ENCODE results near the gene SEZ6L.

The SEZ6L gene

DNA sequence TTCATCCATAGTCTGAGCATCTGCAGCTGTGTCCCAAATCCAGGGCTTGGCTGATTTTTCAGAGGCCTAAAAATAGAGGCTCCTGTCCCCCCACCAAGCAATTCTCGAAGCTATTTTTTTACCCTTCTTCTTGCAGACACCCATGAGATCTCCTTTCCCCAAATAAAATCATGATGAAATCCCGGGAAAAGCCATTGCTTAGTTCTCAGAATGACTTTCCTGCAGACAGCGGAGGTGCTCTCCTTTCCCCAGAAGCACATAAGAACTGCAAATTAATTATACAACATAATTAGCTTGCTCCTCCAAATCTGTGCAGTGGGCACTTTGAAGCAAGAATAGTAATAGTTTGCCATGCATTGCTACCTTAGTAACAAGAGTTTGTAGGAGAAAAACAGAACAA is 176.2 kb downstream of the SEZ6L start:
- DNase-seq = no peak

DNA sequence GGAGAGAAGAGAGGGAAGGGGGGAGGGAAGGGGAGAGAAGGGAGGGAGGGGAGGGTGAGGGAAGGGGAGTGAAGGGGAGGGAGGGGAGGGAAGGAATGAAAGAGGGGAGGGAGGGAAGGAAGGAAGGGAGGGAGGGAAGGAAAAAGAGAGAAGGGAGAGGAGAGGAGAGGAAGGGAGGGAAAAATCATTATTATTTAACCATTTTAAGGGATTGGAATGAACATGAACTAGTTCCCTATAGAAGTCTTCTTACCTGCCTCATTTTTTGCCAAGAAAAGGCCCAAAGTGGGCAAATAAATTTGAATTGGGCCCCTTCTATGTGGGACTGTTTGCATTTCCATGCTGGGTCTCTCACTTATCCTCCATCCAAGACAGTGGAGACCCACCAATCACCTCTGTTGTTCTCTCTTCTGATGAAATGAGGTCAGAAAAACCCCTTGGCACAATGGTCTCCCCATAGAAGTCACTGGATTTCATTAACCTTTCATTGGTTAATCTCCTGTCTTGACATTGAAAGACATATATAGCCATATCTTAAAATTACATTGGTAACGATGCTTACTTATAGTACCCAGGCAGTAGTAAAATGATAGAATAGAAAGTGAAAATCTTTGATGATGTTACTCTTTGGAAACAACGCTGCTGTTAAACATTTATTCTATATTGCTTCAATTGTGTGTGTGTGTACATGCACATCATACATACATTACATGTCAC is 179.7 kb downstream of the SEZ6L start:
- DNase-seq = no peak

DNA sequence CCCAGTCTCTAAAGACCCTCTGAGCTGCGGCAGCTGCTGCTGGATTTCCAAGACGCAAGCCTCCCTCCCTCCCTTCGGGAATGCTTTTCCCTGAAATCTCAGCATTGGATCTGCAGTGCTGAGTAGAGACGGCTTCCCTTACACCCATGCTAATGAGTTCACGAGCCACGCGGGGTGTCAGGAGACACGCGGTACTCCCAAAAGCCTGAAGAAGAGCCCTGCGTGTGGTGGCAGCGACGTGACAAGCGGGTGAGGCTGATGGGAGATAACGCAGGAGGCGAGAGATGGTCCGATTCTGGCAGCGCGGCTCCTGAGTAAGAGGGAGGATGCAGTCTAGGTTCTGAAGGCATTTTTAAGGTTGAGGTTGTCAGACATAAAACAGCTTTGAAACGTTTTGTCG is 185.4 kb downstream of the SEZ6L start:
- DNase-seq = no peak

DNA sequence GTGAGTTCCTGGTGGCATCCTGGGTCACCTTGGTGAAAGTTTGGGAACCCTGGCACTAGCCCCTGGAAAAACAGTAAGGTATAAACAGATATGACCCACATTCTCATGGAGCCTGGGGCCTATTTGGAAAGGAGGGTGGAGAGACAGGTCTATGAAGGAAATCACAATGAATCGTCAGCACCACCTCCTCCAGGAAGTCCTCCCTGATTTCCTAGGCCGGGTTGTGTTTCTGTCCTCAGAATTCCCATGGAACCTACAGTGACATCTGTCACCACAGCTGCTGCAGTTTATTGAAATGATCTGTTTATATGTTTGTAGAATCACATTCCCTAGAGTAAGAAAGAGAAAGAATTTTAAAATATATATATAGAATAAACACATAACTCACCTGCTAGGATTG is 188.0 kb downstream of the SEZ6L start:
- DNase-seq = no peak

DNA sequence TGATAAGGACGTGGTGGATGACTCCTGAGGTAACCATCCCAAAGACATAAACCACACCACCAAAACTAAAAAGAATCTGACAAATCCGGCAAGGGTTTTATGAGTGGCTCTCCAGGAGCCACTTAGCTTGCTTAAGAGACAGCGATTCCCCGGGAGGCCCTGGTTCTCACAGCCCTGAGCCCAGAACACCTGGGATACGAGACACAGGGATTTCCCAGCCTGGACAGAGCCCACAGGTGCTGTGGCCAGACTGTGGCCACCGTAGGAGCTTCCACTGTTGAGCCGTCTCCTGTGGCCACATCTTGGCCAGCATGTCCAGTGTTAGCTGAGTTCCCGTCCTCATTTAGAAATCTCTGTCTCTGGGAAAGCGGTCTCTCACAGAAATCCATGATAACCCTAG is 188.6 kb downstream of the SEZ6L start:
- DNase-seq = no peak

DNA sequence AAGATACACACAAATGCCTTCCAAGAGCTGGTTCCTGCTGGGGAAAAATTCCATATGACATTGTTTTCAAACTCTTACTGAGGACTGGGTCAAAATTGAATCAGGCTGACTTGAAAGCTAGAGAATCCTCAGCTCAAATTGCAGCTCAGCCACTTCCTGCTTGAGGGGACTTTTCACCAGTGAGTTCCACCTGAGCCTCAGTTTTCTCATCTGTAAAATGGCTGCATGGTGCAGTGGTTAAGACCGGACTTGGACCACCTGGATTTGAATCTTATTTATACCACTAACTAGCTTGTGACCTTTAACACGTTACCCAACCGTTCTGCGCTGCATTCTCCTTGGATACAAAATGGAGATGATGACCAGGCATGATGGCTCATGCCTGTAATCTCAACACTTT is 189.9 kb downstream of the SEZ6L start:
- DNase-seq = no peak

DNA sequence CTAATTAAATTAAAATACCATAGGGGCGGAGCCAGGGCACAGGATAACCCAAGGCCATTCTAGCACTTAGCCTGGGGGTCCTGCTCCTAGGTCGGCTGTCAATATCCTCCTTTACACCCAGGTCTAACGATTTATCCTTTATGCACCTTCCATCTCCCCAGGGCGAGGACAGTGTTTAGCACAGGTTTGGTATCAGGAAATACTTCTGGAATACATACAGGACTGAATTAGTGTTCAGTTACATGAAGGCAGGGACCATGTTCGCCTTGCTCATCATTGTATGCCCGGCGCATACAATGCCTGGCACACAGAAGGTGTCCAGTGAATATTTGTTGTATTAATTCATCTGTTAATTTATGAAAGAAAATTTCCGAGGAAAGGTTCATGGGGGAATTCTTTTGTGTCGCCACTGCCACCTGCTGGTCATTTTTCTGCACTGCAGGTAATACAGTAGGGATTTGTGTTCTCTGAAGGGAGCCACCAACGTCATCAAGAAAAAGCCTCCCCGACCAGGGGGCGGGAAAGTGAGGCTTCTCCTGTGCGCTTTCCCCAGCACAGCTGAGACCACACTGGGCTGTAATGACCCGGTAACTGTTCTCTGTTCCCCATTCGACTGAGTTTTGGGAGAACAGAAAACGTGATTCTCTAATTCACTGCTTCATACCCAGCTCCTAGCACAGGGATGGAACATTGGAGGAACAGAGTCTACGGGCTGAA is 191.1 kb downstream of the SEZ6L start:
- peak; percentile 86 for DNase-seq

DNA sequence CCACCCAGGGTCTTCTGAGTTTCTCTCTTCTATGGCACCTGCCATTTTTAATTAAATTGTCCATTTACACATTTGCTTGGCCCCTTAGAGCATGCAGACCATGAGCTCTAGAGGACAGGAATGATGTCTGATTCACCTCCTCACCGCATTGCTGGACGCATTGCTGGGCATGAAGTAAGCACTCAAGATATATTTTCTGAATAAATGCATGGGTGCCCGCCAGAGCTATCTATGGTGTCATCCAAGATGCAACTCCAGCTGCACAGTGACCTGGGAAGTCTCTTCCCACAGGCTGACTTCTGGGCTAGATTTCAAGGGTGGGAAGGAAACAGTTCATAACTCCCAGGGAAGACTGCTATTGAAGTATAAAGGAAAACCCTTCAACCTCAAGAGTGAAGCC is 193.2 kb downstream of the SEZ6L start:
- DNase-seq = no peak

DNA sequence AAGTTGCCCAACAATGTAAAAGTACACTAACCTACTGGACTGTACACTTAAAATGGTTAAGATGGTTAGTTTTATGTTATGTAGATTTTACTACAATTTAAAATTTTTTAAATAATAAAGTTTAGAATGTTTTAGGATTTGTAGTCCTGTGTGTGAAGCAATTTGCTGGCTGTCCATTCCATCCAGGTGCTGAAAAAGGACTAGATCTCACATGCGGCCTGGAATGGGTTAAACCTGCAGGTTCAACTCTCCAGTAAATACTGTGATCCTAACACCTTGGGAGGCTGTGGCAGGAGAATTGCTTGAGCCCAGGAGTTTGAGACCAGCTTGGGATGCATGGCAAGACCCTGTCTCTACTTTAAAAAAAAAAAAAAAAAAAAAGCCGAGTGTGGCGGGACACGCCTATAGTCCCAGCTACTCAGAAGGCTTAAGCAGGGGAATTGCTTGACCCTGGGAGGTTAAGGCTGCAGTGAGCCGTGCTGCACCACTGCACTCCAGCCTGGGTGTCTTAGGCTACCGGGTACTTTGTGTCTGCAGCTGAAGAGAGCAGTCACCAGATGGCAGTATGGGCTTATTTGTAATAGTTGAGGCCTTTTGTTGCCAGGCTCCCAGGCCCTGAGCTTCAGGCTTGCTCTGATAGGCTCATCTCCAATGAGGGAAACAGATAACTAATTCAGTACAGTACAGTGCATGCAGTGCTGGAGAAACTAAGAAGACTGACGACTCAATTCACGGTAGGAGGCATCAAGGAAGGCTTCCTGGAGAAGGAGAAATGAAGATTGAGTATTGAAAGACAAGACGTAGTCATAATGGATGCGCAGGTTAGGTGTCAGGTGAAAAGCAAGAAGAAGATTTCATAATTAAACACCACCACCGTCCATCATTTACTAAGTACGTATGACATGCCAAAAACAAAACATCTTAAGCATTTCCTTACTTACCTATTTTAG is 195.1 kb downstream of the SEZ6L start:
- DNase-seq = peak; percentile 68

DNA sequence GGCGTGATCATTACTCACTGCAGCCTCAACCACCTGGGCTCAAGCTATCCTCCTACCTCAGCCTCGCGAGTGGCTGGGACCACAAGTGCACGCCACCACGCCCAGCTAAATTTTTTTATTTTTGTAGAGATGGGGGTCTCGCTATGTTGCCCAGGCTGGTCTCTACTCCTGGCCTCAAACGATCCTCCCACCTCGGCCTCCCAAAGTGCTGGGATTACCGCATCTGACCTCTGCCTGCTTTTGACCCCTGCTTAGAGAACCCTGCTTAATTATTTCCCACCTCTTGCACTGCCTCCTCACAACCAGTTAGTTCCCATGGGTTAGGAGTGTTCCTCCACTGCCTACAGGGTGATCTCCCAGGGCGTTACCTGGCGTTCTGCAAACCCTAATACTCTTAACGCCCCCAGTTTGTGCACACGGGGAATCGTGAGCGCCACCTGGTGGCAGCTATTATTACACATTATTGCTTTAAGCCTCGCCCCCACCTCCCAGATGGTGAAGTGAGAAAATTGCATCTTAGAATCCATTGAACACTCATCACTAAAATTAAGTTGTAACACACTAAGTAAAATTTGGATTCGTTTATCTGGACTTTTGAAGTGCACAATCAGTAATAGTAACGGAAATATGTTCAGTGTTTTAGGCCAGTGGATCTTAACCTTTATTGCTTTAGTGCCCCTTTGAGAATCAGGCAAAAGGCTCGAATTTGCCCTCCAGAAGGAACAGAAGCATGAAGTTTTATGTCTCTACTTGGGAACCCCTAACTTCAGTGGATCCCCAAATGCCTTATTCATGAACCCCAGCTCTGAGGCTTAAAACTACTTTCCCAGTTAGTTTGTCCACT is 198.4 kb downstream of the SEZ6L start:
- DNase-seq = peak; percentile 82

DNA sequence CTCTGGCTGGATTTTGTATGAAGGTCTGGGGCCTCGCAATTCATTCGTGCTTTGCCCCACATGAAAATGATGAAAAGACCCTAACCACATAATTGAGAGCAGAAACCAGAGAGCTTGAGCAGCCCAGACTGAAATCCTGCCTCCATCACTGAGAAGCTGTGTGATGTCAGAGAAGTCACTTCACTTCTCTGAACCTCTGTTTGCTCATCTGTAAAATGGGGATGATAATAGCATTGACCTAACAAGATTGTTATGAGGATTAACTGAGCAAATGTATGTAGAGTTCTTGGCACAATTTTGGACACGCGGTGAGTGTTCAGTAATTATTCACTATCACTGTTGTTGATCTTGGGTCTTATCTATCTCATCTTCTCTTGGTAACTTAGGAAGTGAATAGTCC is 203.6 kb downstream of the SEZ6L start:
- no peak for DNase-seq

DNA sequence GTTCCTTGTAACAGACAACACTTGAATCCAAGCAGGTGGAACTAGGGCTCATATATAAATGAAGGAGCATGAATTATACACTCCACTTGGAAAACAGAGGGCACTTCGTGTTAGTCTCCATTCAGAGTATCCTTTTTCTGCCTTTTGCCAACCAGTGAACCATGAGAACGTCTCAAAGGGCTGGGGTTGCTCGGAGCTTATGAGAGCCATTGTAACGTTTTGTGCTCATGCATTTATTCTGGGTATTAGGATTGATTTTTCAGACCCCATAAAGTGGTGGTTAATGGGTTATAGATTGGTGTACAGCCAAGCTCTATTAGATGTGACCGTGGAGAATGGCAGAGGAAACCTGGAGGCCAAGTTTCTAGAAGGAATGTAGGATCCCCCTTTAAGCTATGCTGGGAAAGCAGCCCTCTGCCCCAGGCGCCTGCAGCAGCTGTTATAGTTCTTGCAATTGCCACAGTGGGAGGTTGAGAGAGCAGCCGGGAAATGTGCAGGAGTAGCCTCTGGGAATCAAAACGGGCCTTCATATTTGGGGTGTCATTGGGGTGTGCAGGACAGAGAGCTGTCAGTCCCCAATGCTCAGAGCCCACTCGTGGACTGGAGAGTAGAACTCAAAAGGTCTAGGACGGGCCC is 205.2 kb downstream of the SEZ6L start:
- no peak for DNase-seq

DNA sequence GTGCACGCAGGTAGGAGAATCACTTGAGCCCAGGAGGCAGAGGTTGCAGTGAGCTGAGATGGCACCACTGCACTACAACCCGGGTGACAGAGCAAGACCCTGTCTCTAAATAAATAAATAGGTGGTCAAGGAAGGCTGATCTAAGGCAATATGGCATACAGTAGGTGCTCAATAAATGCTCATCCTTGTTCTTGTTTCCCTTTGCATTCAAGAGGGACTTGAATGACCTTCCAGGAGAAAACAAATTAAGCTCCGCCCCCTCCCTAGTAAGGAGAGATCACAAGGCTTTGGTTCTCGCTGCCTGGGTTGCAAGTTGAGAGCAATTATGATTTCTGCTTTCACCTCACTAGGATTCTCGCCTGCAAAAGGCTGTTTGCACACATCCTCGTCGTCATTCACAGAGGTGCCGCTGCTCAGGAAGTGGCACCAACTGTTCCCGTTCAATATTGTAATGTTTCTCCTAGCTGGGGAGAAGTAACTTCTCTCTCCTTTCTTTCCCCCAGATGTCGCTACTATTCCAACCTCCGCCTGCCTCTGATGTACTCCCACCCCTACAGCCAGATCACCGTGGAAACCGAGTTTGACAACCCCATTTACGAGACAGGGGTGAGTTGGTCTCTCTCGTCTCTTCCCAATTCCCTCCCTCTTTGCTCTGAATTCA is 208.0 kb downstream of the SEZ6L start:
- DNase-seq = no peak

DNA sequence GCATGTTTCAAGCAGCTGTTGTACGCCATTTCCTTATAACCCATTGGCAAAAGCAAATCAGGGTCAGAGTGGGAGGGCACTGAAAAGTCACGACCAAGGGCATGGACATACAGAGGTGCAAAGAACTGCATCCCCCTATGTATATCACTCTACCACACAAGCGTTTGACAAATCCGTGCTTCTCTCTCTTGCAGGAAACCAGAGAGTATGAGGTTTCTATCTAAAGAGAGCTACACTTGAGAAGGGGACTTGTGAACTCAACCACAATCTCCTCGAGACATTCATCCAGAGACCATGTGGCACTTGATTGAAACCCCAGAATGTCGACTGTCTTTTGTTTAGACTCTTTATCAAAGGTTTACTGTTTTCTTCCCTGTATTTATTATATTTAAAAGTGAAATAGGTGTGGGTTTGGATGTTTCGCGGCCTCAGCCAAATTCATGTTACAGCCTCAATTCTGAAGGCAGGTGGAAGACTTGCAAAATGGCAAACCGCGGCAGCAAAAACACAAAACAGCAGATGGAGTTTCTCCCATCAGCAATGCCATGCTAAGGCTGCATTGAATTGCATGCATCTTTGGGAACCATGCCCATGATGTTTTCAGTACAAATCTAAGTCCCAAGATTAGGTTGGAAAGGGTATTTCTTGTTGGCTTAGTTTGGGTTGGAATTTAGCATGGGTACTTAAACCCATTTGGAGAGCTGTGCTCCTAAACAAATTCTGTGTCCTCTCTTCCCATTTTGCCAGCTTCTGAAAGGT is 211.0 kb downstream of the SEZ6L start:
- no peak for DNase-seq

DNA sequence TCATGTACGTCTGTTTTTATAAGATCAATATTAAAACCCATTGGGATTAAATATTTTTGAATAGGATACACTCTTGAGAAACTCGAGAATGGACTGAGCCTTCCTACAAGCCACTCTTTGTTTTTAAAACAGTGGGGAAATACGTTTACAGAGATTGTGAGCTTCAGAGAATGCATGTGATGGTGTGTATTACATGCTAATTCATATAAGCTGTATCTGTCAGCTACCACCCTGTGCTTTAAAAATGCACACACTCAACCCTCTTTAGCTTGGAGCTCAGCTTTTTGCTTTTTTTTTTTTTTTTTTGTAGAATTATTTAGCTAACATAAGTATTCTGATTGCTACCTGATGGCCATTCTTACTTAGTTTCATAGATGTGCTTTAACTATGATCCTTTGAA is 213.5 kb downstream of the SEZ6L start:
- DNase-seq = no peak

DNA sequence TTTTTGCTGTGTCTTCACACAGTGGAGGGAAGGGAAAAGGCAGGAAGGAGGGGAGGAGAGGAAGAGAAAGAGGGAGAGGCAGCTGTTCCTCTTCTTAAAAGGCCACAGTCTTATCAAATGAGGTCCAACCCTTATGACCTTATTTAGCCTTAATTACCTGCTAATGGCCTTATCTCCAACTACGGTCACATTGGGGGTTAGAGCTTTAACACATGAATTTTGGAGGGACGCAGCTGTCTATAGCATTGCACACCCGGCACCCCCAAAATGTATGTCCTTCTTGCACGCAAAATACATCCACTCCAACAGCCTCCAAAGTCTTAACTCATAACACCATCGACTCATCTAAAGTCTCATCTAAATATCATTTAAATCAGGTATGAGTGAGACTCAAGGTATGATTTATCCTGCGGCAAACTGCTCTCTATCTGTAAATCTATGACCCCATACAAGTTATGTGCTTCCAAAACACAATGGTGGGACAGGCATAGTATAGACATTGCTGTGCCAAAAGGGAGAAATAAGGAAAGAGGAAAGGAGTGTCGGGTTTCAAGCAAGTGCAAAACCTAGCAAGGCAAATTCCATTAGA is 214.8 kb downstream of the SEZ6L start:
- DNase-seq = no peak

DNA sequence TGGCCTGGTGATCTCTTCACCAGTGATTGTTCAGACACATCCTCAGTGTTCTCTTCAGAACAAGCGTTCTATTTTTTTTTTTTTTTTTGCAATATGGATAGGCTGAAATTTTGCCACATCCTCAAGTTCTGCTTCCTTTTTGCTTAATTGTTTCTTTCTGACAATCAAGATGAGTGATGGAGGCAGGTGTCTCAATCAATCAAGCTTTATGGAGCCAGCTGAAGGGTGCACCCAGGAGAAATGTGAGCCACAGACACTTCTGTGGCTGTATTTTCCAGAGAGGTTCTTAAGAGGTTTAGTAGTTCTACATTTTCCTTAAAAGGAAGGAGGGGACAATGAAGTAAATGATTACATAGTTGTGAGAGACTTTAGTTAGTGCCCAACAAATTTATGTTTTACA is 215.9 kb downstream of the SEZ6L start:
- DNase-seq = no peak

DNA sequence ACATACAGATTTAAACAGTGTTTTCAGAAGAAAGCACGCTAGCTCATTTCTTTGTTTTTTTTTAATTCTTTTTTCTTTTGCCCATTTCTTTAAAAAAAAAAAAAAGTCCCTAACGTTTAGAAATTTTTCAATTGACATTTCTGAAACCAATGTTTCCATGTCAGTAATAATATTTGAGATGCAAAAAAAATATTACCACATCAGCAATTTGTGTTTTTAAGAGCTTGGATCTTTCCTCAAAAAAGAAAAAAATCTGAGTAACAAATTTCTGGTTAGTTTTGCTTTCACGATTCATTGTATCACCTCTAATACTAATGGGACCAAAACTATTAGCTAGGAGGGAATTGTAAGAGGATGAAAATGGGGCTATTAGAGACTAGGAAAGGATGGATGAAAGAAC is 219.9 kb downstream of the SEZ6L start:
- DNase-seq = no peak

DNA sequence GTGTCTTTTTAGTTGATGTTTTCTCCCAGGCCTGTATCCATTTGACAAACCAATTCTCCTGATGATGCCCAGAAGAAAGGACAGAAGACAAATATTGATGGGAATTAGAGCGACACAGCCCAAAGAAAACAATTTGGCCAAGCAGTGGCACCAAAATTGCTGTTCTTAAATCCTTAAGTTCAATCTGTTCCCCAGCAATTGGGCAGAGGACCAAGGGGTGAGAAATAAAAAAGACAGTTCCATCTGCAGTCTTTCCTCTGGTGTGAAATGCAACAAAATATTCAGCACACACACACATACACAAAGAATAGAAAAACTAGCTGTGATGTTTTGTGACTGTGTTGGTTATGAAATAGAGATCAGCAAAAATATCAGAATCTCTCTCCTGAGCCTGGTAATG is 221.8 kb downstream of the SEZ6L start:
- DNase-seq = no peak

DNA sequence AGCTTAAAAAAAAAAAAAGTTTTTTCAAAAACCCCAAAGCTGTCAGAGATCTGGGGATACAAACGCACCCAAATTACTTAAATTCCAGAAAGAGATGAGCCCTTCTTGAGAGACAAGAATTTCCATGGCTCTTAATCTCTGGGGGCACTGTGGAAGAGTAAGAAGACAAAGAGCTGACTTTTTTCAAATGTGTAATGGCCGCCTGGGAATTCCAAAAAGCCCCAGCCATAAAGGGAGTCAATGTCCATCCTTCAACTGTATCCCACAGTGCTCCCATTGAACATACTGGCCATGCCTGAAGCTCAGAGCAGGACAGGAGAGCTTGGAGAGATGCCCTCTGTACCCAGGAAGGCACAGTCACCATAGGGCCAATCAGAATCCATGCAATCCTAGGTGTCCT is 222.4 kb downstream of the SEZ6L start:
- DNase-seq = no peak

Measured in activated CD8-positive, alpha-beta memory T cell treated with anti-CD3 and anti-CD28 coated beads for 24 hours (primary cell).